Suprapubic skin (tissue), 3 donors: ENCODE data around the gene DTYMK.

Experiments used
- CTCF ChIP-seq, 2 donors: fragments of 200-600 bp in 1 of 2; fragments of 450-650 bp in 1 of 2; sonication (generic) in 1 of 2; IDR thresholded peaks; one replicate each; pipeline ENCODE4 v1.5.1; 2016 to 2019; ENCODE audit warnings: antibody characterized with exemption in 2 of 2, mild to moderate bottlenecking in 1 of 2, moderate library complexity in 1 of 2
- POLR2A ChIP-seq, 2 donors: fragments of 450-650 bp; IDR thresholded peaks; one replicate each; pipeline ENCODE4 v1.6.1; 2017; ENCODE audit warnings: antibody characterized with exemption in 2 of 2, mild to moderate bottlenecking in 2 of 2, moderate library complexity in 2 of 2

GRCh38 chr2:241678307-241678706, 8.3 kb downstream of the DTYMK start:
- TF ChIP-seq CTCF (IDR thresholded peaks at IDR 0.05) (no peak), POLR2A (IDR thresholded peaks at IDR 0.05) (no peak)
